Cardiac muscle cell (in vitro differentiated cells and primary cell): ENCODE measurements around the gene COL23A1. TPM values are rescaled to one million over a fixed set of nuclear protein-coding genes. Genes with fewer than 3 reads are reported as not detected.

Source experiments
- DNase-seq, 2 donors: peaks; one replicate each; pipeline versions ENCODE4 v3.0.0 to v3.0.0-alpha.2; 2010 to 2017; ENCODE audit warnings: low read depth in 1 of 2, low spot score in 1 of 2
- H3K27ac ChIP-seq: fragments of 200-600 bp; sonication (generic); 2 replicates; pipeline ENCODE4 v1.5.1; 2016
- H3K27me3 ChIP-seq: fragments of 200-600 bp; sonication (generic); 2 replicates; pipeline ENCODE4 v1.6.0; 2016; ENCODE audit warnings: control low read depth
- H3K36me3 ChIP-seq: fragments of 200-600 bp; sonication (generic); 2 replicates; pipeline ENCODE4 v1.5.1; 2016; ENCODE audit warnings: control low read depth
- H3K4me1 ChIP-seq: fragments of 200-600 bp; sonication (generic); 2 replicates; pipeline ENCODE4 v1.8.1; 2017; ENCODE audit warnings: low read depth, mild to moderate bottlenecking, mixed run types
- H3K4me3 ChIP-seq: fragments of 200-600 bp; sonication (generic); 2 replicates; pipeline ENCODE4 v1.5.1; 2016; ENCODE audit warnings: mild to moderate bottlenecking
- H3K9me3 ChIP-seq: fragments of 200-600 bp; sonication (generic); 2 replicates; pipeline ENCODE4 v1.5.1; 2017; ENCODE audit warnings: low read depth, mild to moderate bottlenecking, control low read depth
- polyA plus RNA-seq: library from polyadenylated mRNA; unstranded; fragments of >200 nt; fragmentation: Nextera tagmentation; extraction: Ambion mirVana; gene quantifications from 2 replicates; pipeline ENCODE4 v1.2.1, GENCODE V29; 2016
- total RNA-seq: library from RNA; depleted of rRNA; stranded (reverse); fragments of >200 nt; gene quantifications from 2 replicates; pipeline ENCODE4 v1.2.3, GENCODE V29; 2016
- TF ChIP-seq, protein P1 (sequence below): IDR thresholded peaks from 2 replicates; pipeline ENCODE4 v1.5.1; 2012; ENCODE audit warnings: low read depth, mild to moderate bottlenecking, low read length

Gene COL23A1
- total and polyA plus RNA-seq, 2 experiments from 2014 or later, result 28.9 to 43.0 TPM

DNA sequence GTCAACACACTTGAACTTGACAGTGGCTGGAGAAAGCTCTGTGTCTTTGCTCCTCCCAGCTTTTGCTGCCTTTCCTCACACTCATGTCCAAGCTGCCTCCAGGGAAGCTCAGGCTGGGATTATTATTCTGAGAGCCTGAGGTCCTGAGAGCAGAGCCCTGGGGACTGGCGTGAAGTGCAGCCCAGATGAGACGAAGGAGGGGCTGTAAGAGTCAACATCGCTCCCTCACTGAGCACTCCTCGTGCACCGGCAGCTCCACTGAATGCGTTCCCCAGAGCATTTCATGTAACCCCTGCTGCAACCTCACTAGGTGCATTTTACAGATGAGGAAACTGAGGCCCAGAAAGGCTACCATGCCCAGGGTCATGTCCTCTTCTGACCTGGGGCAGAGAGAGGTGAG lies 294.1 kb downstream of the COL23A1 start:
- no peaks in the 10 kb centered on the region for H3K9me3 ChIP-seq
- no peak for DNase-seq
- no peaks in the 10 kb centered on the region for H3K27me3 ChIP-seq
- no peaks in the 10 kb centered on the region for H3K4me1 ChIP-seq
- no peak overlapping the region for H3K27ac ChIP-seq
- TF ChIP-seq, protein P1, sequence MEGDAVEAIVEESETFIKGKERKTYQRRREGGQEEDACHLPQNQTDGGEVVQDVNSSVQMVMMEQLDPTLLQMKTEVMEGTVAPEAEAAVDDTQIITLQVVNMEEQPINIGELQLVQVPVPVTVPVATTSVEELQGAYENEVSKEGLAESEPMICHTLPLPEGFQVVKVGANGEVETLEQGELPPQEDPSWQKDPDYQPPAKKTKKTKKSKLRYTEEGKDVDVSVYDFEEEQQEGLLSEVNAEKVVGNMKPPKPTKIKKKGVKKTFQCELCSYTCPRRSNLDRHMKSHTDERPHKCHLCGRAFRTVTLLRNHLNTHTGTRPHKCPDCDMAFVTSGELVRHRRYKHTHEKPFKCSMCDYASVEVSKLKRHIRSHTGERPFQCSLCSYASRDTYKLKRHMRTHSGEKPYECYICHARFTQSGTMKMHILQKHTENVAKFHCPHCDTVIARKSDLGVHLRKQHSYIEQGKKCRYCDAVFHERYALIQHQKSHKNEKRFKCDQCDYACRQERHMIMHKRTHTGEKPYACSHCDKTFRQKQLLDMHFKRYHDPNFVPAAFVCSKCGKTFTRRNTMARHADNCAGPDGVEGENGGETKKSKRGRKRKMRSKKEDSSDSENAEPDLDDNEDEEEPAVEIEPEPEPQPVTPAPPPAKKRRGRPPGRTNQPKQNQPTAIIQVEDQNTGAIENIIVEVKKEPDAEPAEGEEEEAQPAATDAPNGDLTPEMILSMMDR, result no peak
- no peak overlapping the region for H3K4me3 ChIP-seq
- H3K36me3 ChIP-seq, result no peaks in the 10 kb centered on the region

DNA sequence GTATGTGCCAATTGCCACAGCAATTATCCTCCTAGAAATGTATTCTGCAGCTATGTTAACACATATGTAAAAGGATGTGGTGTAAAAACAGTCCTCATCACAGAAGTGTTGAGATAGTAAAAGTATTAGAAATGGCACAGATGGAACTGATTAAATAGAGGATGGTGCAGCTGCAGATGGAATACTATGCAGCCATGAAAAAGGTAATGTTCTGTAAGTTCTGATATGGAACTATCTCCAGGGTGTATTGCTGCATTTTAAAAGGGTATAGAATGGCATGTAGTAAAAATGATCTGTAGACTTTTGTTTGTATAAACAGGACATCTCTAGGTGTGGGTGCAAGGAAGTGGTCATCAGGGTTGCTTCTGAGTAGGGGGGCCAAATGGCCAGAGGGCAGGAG lies 294.6 kb downstream of the COL23A1 start:
- TF ChIP-seq, protein P1, result no peak
- no peaks in the 10 kb centered on the region for H3K9me3 ChIP-seq
- H3K27ac ChIP-seq, result no peak overlapping the region
- H3K36me3 ChIP-seq, result no peaks in the 10 kb centered on the region
- H3K27me3 ChIP-seq, result no peaks in the 10 kb centered on the region
- no peak for DNase-seq
- H3K4me3 ChIP-seq, result no peak overlapping the region
- no peaks in the 10 kb centered on the region for H3K4me1 ChIP-seq

DNA sequence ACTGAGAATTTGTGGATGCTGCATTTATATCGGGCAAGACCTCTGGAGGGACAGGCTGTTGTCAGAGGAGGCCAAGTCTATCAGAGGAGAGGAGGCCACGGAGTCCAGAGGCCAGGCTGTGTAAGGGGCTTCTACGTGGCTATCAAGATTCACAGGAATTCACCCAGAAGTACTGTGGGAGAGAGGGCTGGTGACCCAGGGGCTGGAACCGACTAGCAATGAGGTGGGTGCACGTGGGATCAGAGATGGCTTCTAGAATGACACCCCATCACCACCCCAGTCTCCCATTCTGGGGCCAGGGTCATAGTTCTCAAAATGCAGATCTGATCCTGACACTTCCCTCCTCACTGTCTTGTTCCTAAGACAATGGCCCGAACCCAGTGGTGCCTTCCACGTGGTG lies 296.4 kb downstream of the COL23A1 start:
- TF ChIP-seq, protein P1, result no peak
- Histone ChIP-seq H3K27ac (no peak overlapping the region), H3K36me3 (no peaks in the 10 kb centered on the region), H3K4me1 (no peaks in the 10 kb centered on the region), H3K27me3 (no peaks in the 10 kb centered on the region), H3K4me3 (no peak overlapping the region), H3K9me3 (no peaks in the 10 kb centered on the region)
- DNase-seq, result no peak

DNA sequence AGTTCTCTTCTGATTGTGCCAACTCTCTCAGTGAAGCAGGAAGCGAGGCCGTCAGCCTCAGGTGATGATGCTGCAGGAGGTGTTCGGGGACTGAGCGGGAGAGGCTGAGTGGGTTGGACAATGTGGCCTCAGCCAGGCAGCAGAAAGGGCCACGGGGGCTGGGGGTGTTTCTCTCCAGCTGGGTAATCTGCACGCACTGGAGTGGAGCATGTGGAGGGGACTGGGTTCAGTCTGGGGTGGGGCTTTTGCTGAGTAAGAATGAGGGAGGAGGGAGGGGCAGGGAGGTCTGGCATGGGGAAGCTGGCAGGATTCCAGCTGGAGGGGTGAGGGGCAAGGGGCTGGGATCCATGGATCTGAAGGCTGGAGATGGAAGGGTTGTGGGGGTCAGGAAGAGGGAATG lies 296.8 kb downstream of the COL23A1 start:
- Histone ChIP-seq H3K36me3 (no peaks in the 10 kb centered on the region), H3K27me3 (no peaks in the 10 kb centered on the region), H3K4me3 (no peak overlapping the region), H3K9me3 (no peaks in the 10 kb centered on the region), H3K27ac (no peak overlapping the region), H3K4me1 (no peaks in the 10 kb centered on the region)
- DNase-seq, result no peak
- TF ChIP-seq, protein P1, result no peak

DNA sequence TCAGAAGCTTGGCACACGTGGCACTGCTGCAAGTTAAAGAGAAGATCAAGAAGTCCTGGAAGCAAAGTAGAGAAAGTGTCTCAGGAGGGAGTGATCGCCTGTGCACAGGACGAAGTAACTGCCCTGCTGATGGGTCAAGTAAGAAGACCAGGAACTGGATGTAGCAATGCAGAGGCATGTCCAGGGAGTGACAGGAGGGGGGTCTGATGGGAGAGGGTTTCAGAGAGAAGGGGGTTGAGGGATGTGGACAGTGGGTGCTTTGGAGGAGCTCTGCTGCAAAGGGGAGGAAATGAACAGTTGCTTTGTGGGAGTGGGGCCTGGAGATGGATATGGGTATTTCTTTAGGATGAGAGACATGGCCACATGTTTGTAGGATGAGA lies 297.4 kb downstream of the COL23A1 start:
- H3K36me3 ChIP-seq, result no peaks in the 10 kb centered on the region

More for the DNA sequence above, 297.4 kb downstream of the COL23A1 start:
- Histone ChIP-seq H3K27me3 (no peaks in the 10 kb centered on the region), H3K27ac (no peak overlapping the region), H3K9me3 (no peaks in the 10 kb centered on the region), H3K4me3 (no peak overlapping the region), H3K4me1 (no peaks in the 10 kb centered on the region)
- TF ChIP-seq, protein P1, result no peak
- DNase-seq, result no peak
